HG03575 (cell line): ENCODE measurements around the gene LMAN2.
"Not testable (repeated sequence)": the region's sequence is repeated elsewhere in the genome, so short reads cannot be mapped to it uniquely, and the experiment has no call there.

Experiments
- ATAC-seq: cut with Tn5 transposase; IDR thresholded peaks from one replicate; pipeline ENCODE4 v1.9.1; 2021; ENCODE audit not compliant: unreplicated experiment, insufficient number of reproducible peaks, low FRiP score; ENCODE audit errors: extremely low read depth

Gene LMAN2

GRCh38 chr5:177367323-177367848 is 15.9 kb upstream of the LMAN2 start:
- no peak for ATAC-seq

- no peak for ATAC-seq
Measured at GRCh38 chr5:177366528-177367322, 15.3 kb upstream of the LMAN2 start.

- ATAC-seq, result no peak
Measured at GRCh38 chr5:177365845-177366527, 14.5 kb upstream of the LMAN2 start.

DNA sequence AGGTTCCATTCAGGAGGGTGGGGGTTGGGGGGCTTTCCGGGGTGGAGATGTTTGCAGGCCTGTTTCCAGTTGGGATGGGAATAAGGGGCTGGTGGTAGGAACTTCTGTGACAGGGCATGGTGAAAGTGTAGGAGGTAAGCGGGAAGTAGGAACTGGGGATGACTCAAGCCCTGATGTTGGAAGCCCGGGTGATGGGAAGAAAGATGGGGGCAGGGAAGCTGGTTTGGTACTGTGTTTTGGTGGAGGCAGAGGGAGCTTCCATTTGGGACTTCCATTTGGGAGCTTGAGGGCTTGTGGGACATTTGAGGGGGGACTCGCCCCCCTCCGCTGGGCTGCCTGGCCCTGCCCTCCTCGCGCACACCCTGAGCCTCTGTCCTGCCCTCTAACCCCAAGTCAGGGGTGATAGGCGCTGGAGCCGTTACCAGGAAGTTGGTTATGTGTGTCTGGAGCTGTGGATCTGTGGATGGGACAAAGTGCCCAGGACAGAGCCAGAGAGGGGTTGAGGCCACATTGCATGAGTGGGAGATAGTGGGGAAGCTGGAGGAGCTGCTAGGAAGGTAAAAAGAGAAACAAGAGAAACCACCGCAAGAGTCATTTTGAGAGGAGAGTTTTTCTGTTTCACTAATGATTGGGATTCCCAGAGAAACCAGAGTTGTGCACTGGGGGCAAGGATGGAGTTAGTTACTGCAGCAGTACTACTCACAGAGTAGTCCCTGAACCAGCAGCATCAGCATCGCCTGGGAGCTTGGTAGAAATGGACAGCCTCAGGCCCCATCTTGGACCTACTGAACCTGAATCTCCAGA is 12.9 kb upstream of the LMAN2 start:
- ATAC-seq, result no peak

GRCh38 chr5:177363565-177363964 is 12.1 kb upstream of the LMAN2 start:
- ATAC-seq, result no peak

GRCh38 chr5:177362610-177363507 is 11.4 kb upstream of the LMAN2 start:
- ATAC-seq, result no peak

DNA sequence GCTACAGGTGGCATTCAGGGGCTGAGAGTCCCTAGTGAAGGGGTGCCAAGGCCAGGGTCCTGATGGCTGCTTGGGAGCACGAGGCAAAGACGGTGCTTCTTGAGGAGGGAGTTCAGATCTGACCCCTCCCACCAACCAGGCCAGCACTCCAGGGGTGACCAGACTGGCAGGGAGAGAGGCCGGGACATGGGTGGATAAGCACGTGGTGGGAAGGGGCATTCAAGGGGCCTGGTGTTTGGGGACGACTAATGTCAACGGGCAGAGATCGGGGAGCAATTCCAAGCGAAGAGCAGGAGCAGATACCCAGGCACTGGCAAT is 10.8 kb upstream of the LMAN2 start:
- ATAC-seq, result no peak

DNA sequence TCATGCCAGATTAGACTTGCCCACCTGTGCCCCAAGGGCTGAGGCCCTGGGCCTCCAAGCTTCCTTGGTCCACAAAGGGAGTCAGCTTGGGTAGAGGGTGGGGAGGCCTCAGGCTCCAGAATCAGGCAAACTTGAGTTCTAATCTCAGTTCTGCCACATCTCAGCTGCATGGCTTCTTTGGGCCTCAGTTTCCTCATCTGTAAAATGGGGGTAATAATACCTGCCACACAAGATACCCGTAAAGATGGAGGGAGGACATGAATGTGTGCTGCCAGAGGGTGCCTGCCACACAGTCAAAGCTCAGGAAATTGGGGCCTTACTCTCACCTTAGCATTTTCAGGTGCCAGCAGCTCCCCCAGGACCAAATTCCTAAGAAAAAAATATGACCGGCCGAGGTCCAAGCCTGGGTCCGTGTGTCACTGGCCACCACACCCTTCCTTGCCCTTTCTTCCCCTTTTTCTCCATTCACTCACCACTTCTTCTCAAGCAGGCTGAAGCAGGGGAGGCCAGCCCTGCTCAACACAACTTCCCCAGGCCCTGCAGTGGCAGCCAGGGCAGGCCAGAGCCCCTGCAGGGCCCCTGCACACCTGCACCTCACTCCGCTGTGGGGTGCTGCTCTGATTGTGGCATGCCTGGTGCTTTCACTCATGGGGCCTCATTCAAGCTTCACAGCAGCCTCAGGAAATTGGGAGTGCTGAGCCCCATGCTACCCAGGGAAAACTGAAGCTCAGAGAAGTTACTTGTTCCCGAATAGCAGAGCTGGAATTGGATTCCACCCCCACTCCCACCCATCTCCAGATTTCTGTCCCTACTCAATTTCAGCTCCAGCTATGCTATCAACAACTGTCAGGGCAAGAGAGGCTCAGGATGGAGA is 10.2 kb upstream of the LMAN2 start:
- no peak for ATAC-seq

DNA sequence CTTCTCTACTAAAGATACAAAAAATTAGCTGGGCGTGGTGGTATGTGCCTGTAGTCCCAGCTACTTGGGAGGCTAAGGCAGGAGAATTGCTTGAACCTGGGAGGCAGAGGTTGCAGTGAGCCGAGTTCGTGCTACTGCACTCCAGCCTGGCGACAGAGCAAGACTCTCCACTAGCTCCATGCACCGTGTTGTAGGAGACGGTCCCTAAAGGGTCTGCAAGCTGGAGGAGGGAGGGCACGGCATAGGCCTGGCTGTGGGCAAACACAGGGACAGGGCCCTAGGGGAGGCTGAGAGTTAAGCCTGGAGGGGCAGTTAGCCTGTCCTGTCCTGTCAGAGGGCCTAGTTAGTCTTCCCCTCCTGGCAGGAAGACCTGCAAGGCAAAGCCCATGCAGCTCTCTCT is 9.3 kb upstream of the LMAN2 start:
- not testable (repeated sequence) for ATAC-seq

DNA sequence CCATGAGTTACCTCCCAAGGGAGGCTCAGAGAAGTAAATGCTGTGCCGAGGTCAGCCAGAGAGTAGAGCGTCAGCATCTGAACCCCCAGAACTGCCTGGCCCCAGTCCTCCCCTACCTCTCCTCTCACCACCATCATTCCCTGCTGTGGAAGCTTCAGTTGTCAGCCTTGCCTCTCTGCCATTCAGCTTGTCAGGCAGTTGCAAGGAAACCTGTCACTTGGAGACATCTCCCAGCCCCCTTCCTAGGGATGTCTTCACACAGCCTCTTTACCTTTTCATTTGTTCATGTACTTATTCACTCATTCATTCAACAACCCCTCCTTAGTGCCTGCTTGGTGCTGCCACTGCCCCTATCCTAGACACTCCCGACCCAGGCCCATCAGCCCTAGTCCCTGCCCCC is 8.4 kb upstream of the LMAN2 start:
- no peak for ATAC-seq

DNA sequence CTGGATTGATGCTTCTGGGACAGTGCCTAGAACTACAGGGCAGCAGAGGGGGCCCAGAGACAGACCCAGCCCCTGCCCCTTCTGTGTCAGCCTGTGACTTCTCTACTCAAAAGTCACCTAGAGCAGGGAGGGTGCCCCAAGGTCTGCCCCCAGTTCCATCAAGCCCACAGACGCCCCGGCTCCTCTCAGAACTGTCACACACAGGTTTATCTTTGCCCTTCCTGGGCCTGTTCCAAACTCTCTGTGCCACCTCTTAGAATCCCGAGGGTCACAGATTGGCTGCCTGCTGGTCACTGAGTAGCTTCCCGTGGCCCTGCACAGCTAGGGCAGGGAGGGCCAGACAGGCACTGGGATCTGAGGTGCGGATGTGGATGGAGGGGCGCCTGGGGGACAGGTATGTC is 8.0 kb upstream of the LMAN2 start:
- no peak for ATAC-seq

GRCh38 chr5:177358370-177358819 is 6.9 kb upstream of the LMAN2 start:
- no peak for ATAC-seq

- peak; percentile 81 for ATAC-seq
Measured at GRCh38 chr5:177357459-177358351, 6.2 kb upstream of the LMAN2 start, which contains the start of gene RGS14. RGS14 (plus strand) TSS chr5:177357924; CDS start chr5:177358025, 101 bp downstream.

DNA sequence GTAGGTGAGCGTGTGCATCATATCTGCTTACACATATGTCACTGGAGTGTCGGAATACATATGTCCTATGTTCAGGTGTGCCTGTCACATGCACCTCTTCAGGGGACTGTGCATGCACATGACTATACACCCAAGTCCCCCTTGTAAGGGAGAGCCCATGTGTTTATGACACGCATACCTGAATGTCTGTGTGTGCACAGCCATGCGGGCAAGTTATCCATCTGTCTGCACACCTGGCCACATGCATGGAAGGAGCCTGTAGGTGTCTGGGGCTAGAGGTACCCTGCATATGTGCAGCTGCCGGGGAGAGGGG is 5.6 kb upstream of the LMAN2 start:
- no peak for ATAC-seq

DNA sequence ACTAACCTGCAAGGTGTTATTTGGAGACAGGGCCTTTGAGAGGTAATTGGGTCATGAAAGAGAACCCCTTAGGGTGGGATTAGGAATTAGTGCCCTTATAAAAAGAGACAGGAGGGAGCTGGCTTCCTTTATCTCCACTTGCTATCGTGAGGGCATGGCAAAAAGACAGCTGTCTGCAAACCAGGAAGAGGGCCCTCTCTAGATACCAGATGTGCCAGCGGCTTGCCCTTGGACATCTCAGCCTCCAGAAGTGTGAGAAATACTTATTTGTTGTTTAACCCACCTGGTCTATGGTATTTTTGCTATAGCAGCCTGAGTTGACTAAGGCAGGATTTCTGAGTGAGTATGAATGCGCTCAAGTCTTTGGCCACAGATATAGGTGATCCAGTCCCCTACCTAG is 5.3 kb upstream of the LMAN2 start:
- ATAC-seq, result no peak

GRCh38 chr5:177355868-177356168 is 4.3 kb upstream of the LMAN2 start:
- ATAC-seq, result no peak

DNA sequence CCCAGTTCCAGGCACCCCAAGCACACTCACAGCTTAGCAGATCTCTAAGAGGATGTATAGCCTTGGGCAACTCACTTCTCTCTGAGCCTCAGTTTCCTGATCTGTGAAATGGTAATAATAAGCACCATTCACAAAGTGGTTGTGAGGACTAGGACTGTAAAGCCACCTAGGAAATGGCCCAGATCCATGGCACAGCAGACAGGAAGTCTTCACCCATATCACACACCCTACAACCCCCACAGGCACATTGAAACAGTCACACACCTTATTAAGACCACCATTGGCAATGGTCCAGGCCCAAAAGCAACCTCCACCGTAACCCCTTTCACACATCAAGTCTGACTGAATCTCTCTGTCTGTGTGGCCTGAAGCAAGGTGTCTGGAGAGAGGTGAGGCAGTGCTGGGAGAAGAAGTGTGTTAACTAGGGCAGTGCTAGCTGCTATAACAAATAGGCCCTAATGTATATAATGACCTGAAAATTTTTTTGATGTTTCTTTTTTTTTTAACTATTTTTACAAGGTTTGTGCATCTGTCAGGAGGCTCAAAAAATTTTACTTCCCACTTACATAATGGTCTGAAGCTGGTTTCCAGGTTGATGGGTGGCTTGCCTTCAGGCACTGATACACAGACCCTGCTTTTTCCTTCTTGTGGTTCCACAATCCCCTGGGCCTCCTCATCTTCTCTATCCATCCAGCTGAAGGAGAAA is 3.8 kb upstream of the LMAN2 start:
- no peak for ATAC-seq
